Measurements from ENCODE around the gene TMEM204.

The TMEM204 gene

DNA sequence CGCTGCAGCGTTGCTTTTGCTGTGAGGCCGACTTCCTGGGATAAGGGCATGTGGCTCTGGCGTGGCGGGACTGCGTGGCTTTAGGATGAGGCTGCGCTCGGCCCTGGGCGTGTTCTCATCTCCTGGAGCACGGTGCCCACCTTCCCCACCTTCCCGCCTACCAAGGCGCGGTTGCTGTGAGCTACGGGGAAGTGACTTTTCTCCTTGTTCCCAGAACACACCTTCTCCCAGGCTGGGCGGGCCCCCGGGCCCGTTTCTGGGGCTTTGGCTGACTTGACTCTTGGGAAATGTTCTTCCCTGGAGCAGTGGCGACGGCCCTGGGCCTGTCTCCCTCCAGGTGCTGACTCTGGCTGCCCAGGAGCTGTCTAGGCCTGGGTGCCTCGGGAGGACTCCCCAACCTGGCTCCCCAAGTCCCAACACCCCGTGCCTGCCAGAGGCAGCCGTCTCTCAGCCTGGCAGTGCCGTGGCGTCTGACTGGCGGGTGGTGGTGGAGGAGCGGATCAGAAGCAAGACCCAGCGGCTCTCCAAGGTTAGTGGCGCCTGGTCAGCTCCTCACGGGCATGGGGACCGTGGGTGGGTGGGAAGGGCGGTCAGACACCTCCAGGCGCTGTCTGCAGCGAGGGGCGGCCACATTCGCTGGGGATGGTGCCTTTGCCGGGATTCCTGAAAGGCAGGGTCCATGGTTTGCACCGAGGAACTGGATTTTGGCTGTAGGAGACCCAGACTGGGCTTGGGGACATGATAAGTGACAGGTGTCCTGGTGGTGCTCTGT is 28.2 kb upstream of the TMEM204 start:
- TF ChIP-seq, protein P1, sequence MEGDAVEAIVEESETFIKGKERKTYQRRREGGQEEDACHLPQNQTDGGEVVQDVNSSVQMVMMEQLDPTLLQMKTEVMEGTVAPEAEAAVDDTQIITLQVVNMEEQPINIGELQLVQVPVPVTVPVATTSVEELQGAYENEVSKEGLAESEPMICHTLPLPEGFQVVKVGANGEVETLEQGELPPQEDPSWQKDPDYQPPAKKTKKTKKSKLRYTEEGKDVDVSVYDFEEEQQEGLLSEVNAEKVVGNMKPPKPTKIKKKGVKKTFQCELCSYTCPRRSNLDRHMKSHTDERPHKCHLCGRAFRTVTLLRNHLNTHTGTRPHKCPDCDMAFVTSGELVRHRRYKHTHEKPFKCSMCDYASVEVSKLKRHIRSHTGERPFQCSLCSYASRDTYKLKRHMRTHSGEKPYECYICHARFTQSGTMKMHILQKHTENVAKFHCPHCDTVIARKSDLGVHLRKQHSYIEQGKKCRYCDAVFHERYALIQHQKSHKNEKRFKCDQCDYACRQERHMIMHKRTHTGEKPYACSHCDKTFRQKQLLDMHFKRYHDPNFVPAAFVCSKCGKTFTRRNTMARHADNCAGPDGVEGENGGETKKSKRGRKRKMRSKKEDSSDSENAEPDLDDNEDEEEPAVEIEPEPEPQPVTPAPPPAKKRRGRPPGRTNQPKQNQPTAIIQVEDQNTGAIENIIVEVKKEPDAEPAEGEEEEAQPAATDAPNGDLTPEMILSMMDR (IDR thresholded peaks at IDR 0.05; ENCODE audit: low read depth, low read length, missing control alignments): no peak
- no peak for DNase-seq (ENCODE audit: low read depth)
- H3K4me3 ChIP-seq (ENCODE audit: low read depth, low read length): no peak overlapping the region

DNA sequence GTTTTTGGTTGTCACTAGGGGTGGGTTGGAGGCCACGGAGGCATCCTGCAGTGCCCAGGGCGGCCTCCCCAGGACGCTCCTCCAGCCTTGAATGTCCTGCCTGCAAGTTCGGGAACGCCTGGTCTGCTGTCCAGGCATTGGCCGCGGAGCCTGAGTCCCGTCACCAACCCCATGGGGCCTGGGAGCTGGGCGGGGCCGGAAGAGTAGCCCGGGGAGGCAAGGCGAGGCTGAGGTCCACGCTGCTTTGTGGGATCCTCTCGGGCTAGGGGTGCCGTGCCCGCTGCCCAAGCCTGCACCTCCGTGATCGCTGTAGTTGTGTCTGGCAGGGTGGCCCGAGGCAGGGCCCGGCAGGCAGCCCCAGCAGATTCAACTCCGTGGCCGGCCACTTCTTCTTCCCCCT is 27.6 kb upstream of the TMEM204 start:
- DNase-seq (ENCODE audit: low read depth): no peak
- TF ChIP-seq, protein P1 (IDR thresholded peaks at IDR 0.05; ENCODE audit: low read depth, low read length, missing control alignments): no peak
- no peak overlapping the region for H3K4me3 ChIP-seq (ENCODE audit: low read depth, low read length)

DNA sequence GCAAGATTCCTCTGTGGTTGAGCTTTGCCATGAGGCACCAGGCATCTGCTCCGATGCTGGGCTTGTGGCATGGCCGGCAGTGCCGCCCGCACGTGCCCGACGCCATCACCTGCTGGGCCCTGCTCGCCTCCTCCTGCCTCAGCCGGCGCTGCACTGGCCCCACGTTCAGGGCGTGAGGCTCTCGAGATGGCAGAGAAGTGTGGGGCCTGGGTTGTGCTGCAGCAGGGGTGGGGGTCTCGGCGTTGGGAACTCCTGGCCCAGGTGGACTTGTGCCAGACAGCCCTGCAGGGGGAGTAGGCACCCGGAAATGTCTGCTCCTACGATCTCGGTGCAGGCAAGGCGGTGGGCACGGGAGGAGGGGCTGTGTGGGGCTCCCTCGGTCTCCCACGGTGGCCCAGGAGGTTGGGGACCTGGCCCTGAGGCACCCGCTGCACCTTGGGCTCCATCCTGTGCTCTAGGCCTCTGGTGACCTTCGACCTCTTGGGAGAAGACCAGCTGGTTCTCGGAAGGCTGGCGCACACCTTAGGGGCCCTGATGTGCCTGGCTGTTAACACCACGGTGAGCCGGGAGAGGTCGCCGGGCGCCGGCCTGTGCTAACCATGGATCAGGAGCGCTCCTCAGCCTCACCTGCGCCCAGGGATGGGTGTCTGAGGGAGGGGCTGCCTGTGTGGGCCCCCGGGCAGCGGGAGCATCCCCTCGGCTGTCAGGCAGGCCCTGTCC is 26.8 kb upstream of the TMEM204 start:
- no peak for DNase-seq (ENCODE audit: low read depth)
- H3K4me3 ChIP-seq (ENCODE audit: low read depth, low read length): no peak overlapping the region
- TF ChIP-seq, protein P1 (IDR thresholded peaks at IDR 0.05; ENCODE audit: low read depth, low read length, missing control alignments): no peak

DNA sequence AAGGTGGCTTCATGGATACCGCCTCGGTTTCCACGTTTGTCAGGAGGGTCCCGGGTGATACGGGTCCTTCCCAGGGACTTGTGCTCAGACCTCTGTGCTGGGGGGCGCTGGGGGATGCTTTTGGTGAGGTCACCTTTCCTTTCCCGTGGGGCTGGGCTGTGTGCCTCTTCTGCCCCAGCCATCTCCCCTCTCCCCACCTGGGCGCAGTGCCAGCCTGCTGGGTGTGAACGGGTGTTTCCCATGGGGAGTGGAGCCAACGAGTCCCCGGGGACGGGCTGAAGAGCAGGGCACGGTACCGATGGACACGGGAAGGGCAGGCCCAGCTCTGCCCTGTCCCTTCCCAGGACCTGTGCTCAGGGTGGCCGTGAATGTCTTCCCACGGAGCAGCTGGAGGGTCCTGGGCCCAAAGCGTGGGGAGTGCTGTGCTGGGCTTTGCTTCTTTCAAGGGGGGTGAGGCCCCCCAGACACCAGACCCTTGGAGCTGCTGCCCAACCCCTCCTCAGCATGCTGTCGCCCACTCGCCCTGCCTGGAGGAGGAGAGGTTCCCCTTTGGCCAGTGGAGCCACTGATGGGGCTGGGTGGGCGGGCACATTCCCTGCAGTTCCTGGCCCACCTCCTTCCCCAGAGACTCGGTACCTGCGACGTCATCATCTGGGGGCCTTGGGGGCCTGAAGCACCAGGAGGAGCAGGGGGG is 24.8 kb upstream of the TMEM204 start:
- H3K4me3 ChIP-seq (ENCODE audit: low read depth, low read length): no peak overlapping the region
- TF ChIP-seq, protein P1 (IDR thresholded peaks at IDR 0.05; ENCODE audit: low read depth, low read length, missing control alignments): no peak
- DNase-seq (ENCODE audit: low read depth): no peak

DNA sequence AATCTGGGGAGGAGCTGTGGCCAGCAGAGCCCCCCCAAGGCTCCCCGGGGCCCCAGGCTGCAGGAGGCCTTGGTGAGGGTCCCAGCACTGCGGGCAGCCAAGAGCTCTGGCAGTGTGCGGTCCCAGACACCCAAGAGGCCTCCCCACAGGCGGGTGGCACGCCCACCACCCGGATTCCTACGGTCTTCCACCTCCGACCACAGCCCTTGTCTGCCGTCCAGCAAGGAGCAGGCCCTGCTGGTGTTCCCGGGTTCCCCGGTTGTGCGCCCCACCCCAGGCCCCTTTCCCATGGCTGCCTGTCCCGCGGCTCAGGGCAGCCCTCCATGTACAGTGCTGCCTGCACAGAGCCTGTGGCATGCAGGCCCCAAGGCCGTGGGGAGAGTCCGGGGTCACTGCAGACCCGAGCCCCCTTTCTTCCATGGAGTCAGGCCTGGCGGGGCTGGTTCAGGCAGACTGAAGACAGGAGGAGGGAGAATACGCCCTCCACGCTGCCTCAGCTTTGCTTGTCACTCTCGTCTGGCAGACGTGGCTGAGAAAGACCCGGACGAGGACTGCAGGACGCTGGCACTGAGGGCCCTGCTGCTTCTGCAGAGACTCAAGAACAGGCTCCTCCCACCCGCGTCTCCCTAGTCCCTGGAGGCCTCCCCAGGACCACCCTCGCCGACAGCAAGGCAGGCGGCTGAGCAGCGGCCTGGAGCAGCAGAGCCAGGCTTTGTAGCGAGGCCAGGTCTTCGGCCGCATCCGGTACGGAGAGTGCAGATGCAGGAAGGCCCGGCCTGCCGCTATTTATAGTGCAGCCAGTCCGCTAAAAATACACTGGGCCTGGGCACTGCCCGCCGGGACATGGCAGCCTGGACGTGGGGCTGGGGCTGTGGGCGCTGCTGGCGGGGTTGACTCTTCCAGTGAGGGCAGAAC is 23.9 kb upstream of the TMEM204 start:
- no peak overlapping the region for H3K4me3 ChIP-seq (ENCODE audit: low read depth, low read length)
- TF ChIP-seq, protein P1 (IDR thresholded peaks at IDR 0.05; ENCODE audit: low read depth, low read length, missing control alignments): no peak
- DNase-seq (ENCODE audit: low read depth): no peak

DNA sequence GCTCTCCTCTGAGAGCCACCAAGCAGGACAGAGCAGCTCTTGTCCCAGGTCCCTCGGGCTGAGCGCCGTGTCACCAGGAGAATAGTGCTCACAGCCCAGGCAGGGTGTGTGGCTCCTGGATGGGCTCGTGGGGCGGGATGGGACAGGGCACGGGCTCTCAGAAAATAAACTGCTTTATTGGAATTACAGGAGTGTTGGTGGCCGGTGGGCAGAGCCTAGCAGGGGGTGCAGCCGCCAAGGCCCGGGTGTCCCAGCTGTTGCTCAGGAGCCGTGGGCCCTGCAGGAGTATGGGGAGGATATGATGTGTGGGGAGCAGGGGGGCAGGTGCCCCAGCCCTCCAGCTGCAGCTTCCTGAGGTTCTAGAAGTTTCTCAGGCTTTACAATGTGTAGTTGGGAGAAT is 23.2 kb upstream of the TMEM204 start:
- DNase-seq (ENCODE audit: low read depth): no peak
- no peak overlapping the region for H3K4me3 ChIP-seq (ENCODE audit: low read depth, low read length)
- TF ChIP-seq, protein P1 (IDR thresholded peaks at IDR 0.05; ENCODE audit: low read depth, low read length, missing control alignments): no peak
